Endothelial cell of umbilical vein (primary cell): ENCODE results near the gene MAP6. TPM values are rescaled to one million over a fixed set of nuclear protein-coding genes. Genes with fewer than 3 reads are reported as not detected.

ENCODE experiments used
- BruUV-seq: library from RNA; stranded (reverse); fragments of 400-500 nt; replicated peaks from 2 replicates; lab custom pipeline; 2021; lab: Mats Ljungman, UMichigan
- CTCF ChIA-PET: fragments of 300-600, 350-600 bp; sonication (Branson Sonifier 250); formaldehyde crosslinking; loops from one replicate; lab custom pipeline; 2021; ENCODE audit warnings: antibody characterized with exemption, inconsistent platforms; lab: Charles Lee
- POLR2A ChIA-PET: fragments of 300-600, 350-600 bp; sonication (Branson Sonifier 250); formaldehyde crosslinking; loops from one replicate; lab custom pipeline; 2021; ENCODE audit warnings: antibody characterized with exemption, inconsistent platforms; lab: Charles Lee
- DNase-seq: peaks from one replicate; pipeline ENCODE4 v3.0.0-alpha.2; 2011; ENCODE audit warnings: low read depth, low spot score
- FAIRE-seq: peaks from 2 replicates; lab custom pipeline; 2011; peaks lifted over from hg19 to GRCh38; lab: Jason Lieb, UNC
- H2AFZ ChIP-seq: 2 replicates; pipeline ENCODE4 v1.6.0; 2012; ENCODE audit warnings: low read depth, low read length, control low read depth, inconsistent platforms
- H3K27ac ChIP-seq: 2 replicates; pipeline ENCODE4 v1.5.1; 2011; ENCODE audit warnings: low read depth, mild to moderate bottlenecking, control low read depth, low read length, moderate library complexity; ENCODE audit not compliant: insufficient read depth
- H3K27me3 ChIP-seq, 2 experiments: 2 replicates each; pipeline versions ENCODE4 v1.6.0 to v1.6.1; 2011; ENCODE audit warnings: low read length in 2 of 2, mixed read lengths in 1 of 2; ENCODE audit not compliant: control insufficient read depth in 2 of 2, insufficient read depth in 2 of 2
- H3K36me3 ChIP-seq, 2 experiments: 2 replicates in 1 of 2; 3 replicates in 1 of 2; pipeline ENCODE4 v1.5.1; 2011; ENCODE audit warnings: low read length in 2 of 2, mild to moderate bottlenecking in 1 of 2, moderate library complexity in 1 of 2; ENCODE audit not compliant: control insufficient read depth in 2 of 2, insufficient read depth in 2 of 2; ENCODE audit errors: extremely low read depth in 1 of 2
- H3K4me1 ChIP-seq: 3 replicates; pipeline ENCODE4 v1.5.1; 2011; ENCODE audit warnings: mild to moderate bottlenecking, low read length; ENCODE audit not compliant: control insufficient read depth, insufficient read depth; ENCODE audit errors: extremely low read depth
- H3K4me2 ChIP-seq: 2 replicates; pipeline ENCODE4 v1.6.1; 2011; ENCODE audit warnings: low read length, control low read depth, mixed read lengths; ENCODE audit not compliant: insufficient read depth
- H3K4me3 ChIP-seq, 3 experiments: fragments of 200-600 bp in 1 of 3; sonication (generic), shearing (Covaris generic) in 1 of 3; replicated peaks in 1 of 3; 2 replicates each; pipeline ENCODE4 v1.5.1; 2011 to 2016; ENCODE audit warnings: control low read depth in 3 of 3, low read length in 3 of 3, mild to moderate bottlenecking in 2 of 3, inconsistent platforms in 1 of 3, low read depth in 1 of 3, moderate library complexity in 1 of 3; ENCODE audit not compliant: insufficient read depth in 1 of 3
- H3K79me2 ChIP-seq: 2 replicates; pipeline ENCODE4 v1.6.0; 2012; ENCODE audit warnings: low read length, inconsistent platforms; ENCODE audit not compliant: control insufficient read depth, insufficient read depth
- H3K9ac ChIP-seq: replicated peaks from 2 replicates; pipeline ENCODE3; 2011; ENCODE audit warnings: low read length, control low read depth; ENCODE audit not compliant: insufficient read depth; ENCODE audit errors: extremely low read depth
- H3K9me1 ChIP-seq: replicated peaks from 3 replicates; pipeline ENCODE4 v1.6.0; 2011; ENCODE audit warnings: mild to moderate bottlenecking, low read length; ENCODE audit not compliant: control insufficient read depth, insufficient read depth; ENCODE audit errors: extremely low read depth
- H3K9me3 ChIP-seq: replicated peaks from 2 replicates; pipeline ENCODE4 v1.5.1; 2012; ENCODE audit warnings: low read length, inconsistent platforms; ENCODE audit not compliant: control insufficient read depth, insufficient read depth
- H4K20me1 ChIP-seq: replicated peaks from 2 replicates; pipeline ENCODE3; 2011; ENCODE audit warnings: mild to moderate bottlenecking, low read length; ENCODE audit not compliant: control insufficient read depth, insufficient read depth; ENCODE audit errors: extremely low read depth
- EZH2 ChIP-seq: IDR thresholded peaks from 2 replicates; pipeline ENCODE4 v1.6.1; 2012; ENCODE audit warnings: borderline replicate concordance, low read depth, mild to moderate bottlenecking, moderate library complexity, low read length, inconsistent platforms; ENCODE audit not compliant: severe bottlenecking
- FOS ChIP-seq: IDR thresholded peaks from 2 replicates; pipeline ENCODE4 v1.6.1; 2011; ENCODE audit warnings: mild to moderate bottlenecking, low read length, moderate library complexity, borderline replicate concordance; ENCODE audit not compliant: insufficient read depth
- GATA2 ChIP-seq: IDR thresholded peaks from 2 replicates; pipeline ENCODE4 v1.7.0; 2011; ENCODE audit warnings: low read depth, mild to moderate bottlenecking, moderate library complexity, mixed read lengths, low read length; ENCODE audit not compliant: insufficient read length, insufficient read depth
- JUN ChIP-seq: IDR thresholded peaks from 2 replicates; pipeline ENCODE4 v1.6.1; 2011; ENCODE audit warnings: borderline replicate concordance, low read depth; ENCODE audit not compliant: insufficient read length, insufficient read depth
- MYC ChIP-seq: IDR thresholded peaks from one replicate; pipeline ENCODE4 v1.6.1; 2011; ENCODE audit warnings: mild to moderate bottlenecking, low read depth, low read length
- POLR2A ChIP-seq: IDR thresholded peaks from 2 replicates; pipeline ENCODE4 v1.6.1; 2012; ENCODE audit warnings: low read depth, mild to moderate bottlenecking, control low read depth, low read length
- POLR2AphosphoS5 ChIP-seq: IDR thresholded peaks from 2 replicates; pipeline ENCODE4 v1.6.1; 2012; ENCODE audit warnings: low read depth, mild to moderate bottlenecking, control low read depth, low read length, moderate library complexity; ENCODE audit not compliant: insufficient read depth
- dilution Hi-C: fragments of 300-500 bp; cut with MboI; formaldehyde crosslinking; loops from one replicate; pipeline ENCODE4 v1.15.0; 2019; ENCODE audit warnings: low sequenced_read_pairs; ENCODE audit not compliant: extremely low pct_ligation_motif_present
- intact Hi-C: fragments of 100-400 bp; cut with micrococcal nuclease; formaldehyde crosslinking; loops from one replicate; pipeline ENCODE4 v1.10.0; 2022
- polyA plus RNA-seq, 4 experiments: library from polyadenylated mRNA; depleted of rRNA in 3 of 4; stranded (reverse) in 3 of 4; unstranded in 1 of 4; fragments of >200 nt; gene quantifications; 2 replicates each; pipeline versions ENCODE4 v1.2.1 to v1.2.3, GENCODE V29; 2011 to 2012; ENCODE audit warnings: missing spikeins in 1 of 4
- total RNA-seq: library from RNA; stranded (reverse); gene quantifications from 2 replicates; pipeline ENCODE4 v1.2.3, GENCODE V29; 2021
- TF ChIP-seq, protein P1 (sequence below): IDR thresholded peaks from 2 replicates; pipeline ENCODE4 v1.6.1; 2011; ENCODE audit not compliant: insufficient read depth, insufficient read length
- TF ChIP-seq, protein P2 (sequence below), 2 donors: IDR thresholded peaks; 1 replicate in 1 of 2; 2 replicates in 1 of 2; pipeline ENCODE4 v1.5.1; 2011; ENCODE audit warnings: low read length in 2 of 2, mild to moderate bottlenecking in 2 of 2, moderate library complexity in 2 of 2, control low read depth in 1 of 2, inconsistent platforms in 1 of 2, low read depth in 1 of 2; ENCODE audit not compliant: insufficient read depth in 1 of 2; ENCODE audit errors: extremely low read depth in 1 of 2

The MAP6 gene
- total and polyA plus RNA-seq, 2 donors (not counting 3 experiments of a cell fraction or from before 2014, with no cell fraction given) = 0.12 TPM; not detected in 1

- Histone ChIP-seq H3K79me2 (no peaks in the 10 kb centered on the region), H3K27ac (no peak overlapping the region), H3K27me3 (peaks cover 17 to 36% of the 10 kb centered on the region in 2 experiments), H3K9me1 (no peaks in the 10 kb centered on the region), H2AFZ (no peak overlapping the region), H3K9ac (no peak overlapping the region), H3K4me2 (no peak overlapping the region), H3K4me3 (no peak overlapping the region), H4K20me1 (no peaks in the 10 kb centered on the region), H3K4me1 (no peaks in the 10 kb centered on the region), H3K9me3 (no peaks in the 10 kb centered on the region), H3K36me3 (no peaks in the 10 kb centered on the region)
- TF ChIP-seq JUN = no peak
- TF ChIP-seq, protein P1, sequence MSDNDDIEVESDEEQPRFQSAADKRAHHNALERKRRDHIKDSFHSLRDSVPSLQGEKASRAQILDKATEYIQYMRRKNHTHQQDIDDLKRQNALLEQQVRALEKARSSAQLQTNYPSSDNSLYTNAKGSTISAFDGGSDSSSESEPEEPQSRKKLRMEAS = no peak
- no peak for TF ChIP-seq MYC
- TF ChIP-seq POLR2A = no peak
- TF ChIP-seq GATA2 = no peak
- TF ChIP-seq EZH2 = no peak
- no peak for TF ChIP-seq FOS
- TF ChIP-seq, protein P2, sequence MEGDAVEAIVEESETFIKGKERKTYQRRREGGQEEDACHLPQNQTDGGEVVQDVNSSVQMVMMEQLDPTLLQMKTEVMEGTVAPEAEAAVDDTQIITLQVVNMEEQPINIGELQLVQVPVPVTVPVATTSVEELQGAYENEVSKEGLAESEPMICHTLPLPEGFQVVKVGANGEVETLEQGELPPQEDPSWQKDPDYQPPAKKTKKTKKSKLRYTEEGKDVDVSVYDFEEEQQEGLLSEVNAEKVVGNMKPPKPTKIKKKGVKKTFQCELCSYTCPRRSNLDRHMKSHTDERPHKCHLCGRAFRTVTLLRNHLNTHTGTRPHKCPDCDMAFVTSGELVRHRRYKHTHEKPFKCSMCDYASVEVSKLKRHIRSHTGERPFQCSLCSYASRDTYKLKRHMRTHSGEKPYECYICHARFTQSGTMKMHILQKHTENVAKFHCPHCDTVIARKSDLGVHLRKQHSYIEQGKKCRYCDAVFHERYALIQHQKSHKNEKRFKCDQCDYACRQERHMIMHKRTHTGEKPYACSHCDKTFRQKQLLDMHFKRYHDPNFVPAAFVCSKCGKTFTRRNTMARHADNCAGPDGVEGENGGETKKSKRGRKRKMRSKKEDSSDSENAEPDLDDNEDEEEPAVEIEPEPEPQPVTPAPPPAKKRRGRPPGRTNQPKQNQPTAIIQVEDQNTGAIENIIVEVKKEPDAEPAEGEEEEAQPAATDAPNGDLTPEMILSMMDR (IDR thresholded peaks at IDR 0.05; ENCODE audit: extremely low read depth in 1 of 2, insufficient read depth in 1 of 2, low read depth in 1 of 2, low read length in 2 of 2) = no peak
- TF ChIP-seq POLR2AphosphoS5 = no peak
- BruUV-seq = no TSS peak
- dilution Hi-C loops (no loop called here), intact Hi-C loops (no loop called here)
- POLR2A ChIA-PET = no interaction called here
- CTCF ChIA-PET = interaction anchor here (1.5 kb wide), 1 partner anchor 13 kb away, joined by 3 read pairs; no protein-coding TSS in a partner anchor
- DNase-seq = no peak
- no peak for FAIRE-seq
Observed at GRCh38 chr11:75637998-75638397, 30.8 kb downstream of the MAP6 start.
